GM10266 (cell line): ENCODE results near the gene CDC14A.

Experiments used
- DNase-seq: peaks from one replicate; pipeline ENCODE4 v3.0.0; 2012; ENCODE audit errors: extremely low spot score
- TF ChIP-seq, protein P1 (sequence below): IDR thresholded peaks from 2 replicates; pipeline ENCODE4 v1.5.1; 2012; ENCODE audit warnings: mild to moderate bottlenecking, low read depth; ENCODE audit not compliant: control insufficient read depth, insufficient read depth; ENCODE audit errors: missing control alignments

Gene CDC14A

DNA sequence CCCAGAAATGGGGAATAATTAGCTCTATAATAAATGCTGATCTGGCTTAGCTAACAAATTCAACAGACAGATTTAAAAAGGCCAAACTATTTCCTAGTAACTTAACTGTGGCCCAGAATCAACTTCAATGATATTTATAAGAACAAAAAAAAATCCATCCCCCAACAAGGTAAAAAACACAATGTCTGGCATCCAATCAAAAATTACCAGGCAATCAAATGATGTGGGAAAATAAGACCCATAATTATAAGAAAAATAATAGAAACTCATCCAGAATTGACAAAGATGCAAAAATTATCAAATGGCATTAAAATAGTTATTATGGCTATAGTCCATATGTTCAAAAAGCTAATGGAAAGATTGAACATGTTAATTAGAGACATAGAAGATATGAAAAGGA, 42.4 kb upstream of the CDC14A start:
- TF ChIP-seq, protein P1, sequence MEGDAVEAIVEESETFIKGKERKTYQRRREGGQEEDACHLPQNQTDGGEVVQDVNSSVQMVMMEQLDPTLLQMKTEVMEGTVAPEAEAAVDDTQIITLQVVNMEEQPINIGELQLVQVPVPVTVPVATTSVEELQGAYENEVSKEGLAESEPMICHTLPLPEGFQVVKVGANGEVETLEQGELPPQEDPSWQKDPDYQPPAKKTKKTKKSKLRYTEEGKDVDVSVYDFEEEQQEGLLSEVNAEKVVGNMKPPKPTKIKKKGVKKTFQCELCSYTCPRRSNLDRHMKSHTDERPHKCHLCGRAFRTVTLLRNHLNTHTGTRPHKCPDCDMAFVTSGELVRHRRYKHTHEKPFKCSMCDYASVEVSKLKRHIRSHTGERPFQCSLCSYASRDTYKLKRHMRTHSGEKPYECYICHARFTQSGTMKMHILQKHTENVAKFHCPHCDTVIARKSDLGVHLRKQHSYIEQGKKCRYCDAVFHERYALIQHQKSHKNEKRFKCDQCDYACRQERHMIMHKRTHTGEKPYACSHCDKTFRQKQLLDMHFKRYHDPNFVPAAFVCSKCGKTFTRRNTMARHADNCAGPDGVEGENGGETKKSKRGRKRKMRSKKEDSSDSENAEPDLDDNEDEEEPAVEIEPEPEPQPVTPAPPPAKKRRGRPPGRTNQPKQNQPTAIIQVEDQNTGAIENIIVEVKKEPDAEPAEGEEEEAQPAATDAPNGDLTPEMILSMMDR = no peak
- no peak for DNase-seq

- TF ChIP-seq, protein P1 = no peak
- DNase-seq = no peak
Measured at GRCh38 chr1:100313382-100313781, 38.9 kb upstream of the CDC14A start.

DNA sequence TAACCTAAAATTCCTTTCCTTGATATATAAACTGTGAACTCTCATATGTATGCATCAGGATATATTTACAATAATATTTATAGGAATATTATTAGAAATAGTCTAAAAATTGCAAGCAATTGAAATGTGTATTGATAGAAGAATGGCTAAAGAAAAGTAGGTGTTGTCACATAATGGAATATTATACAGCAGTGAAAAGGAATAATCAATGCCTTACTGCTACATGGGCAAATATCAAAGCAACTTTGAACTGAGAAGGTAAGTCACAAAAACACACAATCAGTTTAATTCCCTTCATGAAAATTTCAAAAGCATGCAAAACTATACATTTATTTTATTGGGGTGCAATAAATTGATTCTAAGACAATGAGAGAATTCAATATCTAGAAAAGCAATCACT, 35.7 kb upstream of the CDC14A start:
- no peak for DNase-seq
- TF ChIP-seq, protein P1 = no peak

DNA sequence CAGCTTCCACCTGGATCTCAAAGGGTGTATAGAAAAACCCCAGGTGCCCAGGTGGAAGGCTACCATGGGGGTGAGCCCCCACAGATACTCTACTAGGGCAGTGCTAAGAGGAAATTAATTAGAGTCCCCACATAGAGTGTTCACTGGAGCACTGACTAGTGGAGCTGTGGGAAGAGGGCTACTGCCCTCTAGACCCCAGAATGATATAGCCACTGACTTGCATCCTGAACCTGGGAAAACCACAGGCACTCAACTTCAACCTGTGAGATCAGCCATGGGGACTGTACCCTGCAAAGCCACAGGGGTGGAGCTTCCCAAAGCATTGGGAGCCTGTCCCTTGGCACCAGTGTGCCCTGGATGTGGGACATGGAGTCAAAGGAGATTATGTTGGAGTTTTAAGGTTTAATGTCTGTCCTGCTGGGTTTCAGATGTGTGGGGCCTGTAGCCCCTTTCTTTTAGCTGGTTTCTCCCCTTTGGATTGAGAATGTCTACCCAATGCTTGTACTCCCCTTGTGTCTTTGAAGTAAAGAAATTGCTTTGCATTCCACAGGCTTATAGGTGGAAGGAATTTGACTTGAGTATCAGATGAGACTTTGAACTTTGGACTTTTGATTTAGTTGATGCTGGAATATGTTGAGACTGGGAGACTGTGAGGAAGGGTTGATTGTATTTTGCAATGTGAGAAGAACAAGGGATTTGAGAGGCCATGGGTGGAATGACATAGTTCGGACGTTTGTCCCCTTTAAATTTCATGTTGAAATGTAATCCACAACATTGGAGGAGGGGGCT, 31.8 kb upstream of the CDC14A start:
- DNase-seq = no peak
- TF ChIP-seq, protein P1 = no peak

DNA sequence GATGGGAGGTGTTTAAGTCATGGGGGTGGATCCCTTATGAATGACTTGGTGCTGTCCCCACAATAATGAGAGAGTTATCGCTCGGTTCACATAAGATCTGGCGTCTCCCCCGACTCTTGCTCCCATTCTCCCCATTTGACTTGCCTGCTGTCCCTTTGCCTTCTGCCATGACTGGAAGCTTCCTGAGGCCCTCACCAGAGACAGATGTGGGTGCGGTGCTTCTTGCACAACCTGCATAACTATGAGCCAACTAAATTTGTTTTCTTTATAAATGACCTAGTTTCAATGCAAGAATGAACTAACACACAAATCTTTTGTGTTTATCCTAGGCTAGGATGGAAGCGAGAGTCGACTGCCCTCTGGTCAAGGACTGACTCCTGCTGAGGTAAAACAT, 31.2 kb upstream of the CDC14A start:
- TF ChIP-seq, protein P1 = no peak
- no peak for DNase-seq

- no peak for DNase-seq
- TF ChIP-seq, protein P1 = no peak
Measured at GRCh38 chr1:100321506-100321905, 30.8 kb upstream of the CDC14A start.

DNA sequence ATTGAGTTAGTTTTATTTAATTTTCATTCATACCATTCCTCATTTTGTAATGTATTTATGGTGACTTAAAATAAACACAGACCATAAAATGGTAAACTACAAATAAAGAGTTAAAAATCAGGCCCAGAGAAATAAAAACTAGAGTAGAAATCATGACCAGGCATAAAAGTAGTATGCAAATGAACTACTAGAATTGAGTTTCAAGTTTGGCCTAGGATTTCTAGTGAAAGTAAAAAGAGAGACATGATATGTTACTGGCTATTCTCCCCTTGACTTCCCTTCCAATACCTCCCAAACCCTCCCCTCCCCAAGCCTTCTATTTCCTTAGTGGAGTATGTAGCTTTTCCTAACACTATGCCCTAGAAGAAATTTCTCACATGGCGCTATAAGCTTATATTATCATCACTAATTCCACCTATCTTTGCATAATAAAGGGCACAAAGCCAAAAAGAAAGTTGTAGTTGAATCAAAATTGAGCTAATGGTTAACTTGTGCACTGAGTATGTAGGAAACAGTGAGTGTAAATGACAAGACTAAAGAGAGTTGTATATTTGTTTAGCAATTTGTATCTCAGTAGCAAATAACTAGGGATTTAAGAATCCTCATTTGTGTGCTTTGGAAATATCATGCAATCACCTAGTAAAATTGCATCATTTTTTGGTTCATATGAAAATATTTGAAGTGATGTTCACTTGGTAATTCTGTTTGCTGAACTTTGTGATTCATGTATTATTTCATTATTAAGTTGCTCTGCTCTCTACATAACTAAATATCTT, 29.7 kb upstream of the CDC14A start:
- TF ChIP-seq, protein P1 = no peak
- no peak for DNase-seq
